ENCODE measurements around the gene NID1.

The NID1 gene

GRCh38 chr1:235938709-235939479 lies 126.0 kb downstream of the NID1 start:
- TF ChIP-seq, protein P1, sequence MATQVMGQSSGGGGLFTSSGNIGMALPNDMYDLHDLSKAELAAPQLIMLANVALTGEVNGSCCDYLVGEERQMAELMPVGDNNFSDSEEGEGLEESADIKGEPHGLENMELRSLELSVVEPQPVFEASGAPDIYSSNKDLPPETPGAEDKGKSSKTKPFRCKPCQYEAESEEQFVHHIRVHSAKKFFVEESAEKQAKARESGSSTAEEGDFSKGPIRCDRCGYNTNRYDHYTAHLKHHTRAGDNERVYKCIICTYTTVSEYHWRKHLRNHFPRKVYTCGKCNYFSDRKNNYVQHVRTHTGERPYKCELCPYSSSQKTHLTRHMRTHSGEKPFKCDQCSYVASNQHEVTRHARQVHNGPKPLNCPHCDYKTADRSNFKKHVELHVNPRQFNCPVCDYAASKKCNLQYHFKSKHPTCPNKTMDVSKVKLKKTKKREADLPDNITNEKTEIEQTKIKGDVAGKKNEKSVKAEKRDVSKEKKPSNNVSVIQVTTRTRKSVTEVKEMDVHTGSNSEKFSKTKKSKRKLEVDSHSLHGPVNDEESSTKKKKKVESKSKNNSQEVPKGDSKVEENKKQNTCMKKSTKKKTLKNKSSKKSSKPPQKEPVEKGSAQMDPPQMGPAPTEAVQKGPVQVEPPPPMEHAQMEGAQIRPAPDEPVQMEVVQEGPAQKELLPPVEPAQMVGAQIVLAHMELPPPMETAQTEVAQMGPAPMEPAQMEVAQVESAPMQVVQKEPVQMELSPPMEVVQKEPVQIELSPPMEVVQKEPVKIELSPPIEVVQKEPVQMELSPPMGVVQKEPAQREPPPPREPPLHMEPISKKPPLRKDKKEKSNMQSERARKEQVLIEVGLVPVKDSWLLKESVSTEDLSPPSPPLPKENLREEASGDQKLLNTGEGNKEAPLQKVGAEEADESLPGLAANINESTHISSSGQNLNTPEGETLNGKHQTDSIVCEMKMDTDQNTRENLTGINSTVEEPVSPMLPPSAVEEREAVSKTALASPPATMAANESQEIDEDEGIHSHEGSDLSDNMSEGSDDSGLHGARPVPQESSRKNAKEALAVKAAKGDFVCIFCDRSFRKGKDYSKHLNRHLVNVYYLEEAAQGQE (IDR thresholded peaks at IDR 0.05; ENCODE audit: insufficient replicate concordance, low read depth): peak; percentile 21
- TF ChIP-seq GABPA (IDR thresholded peaks at IDR 0.05; ENCODE audit: low read depth): peak; percentile 70; the same call in 1 of the 2 replicates
- TF ChIP-seq, protein P2, sequence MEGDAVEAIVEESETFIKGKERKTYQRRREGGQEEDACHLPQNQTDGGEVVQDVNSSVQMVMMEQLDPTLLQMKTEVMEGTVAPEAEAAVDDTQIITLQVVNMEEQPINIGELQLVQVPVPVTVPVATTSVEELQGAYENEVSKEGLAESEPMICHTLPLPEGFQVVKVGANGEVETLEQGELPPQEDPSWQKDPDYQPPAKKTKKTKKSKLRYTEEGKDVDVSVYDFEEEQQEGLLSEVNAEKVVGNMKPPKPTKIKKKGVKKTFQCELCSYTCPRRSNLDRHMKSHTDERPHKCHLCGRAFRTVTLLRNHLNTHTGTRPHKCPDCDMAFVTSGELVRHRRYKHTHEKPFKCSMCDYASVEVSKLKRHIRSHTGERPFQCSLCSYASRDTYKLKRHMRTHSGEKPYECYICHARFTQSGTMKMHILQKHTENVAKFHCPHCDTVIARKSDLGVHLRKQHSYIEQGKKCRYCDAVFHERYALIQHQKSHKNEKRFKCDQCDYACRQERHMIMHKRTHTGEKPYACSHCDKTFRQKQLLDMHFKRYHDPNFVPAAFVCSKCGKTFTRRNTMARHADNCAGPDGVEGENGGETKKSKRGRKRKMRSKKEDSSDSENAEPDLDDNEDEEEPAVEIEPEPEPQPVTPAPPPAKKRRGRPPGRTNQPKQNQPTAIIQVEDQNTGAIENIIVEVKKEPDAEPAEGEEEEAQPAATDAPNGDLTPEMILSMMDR (IDR thresholded peaks at IDR 0.05; ENCODE audit: insufficient read depth, low read length): no peak
- TF ChIP-seq POLR2AphosphoS5 (IDR thresholded peaks at IDR 0.05; ENCODE audit: low read depth): peak; percentile 72; the same call in 1 of the 2 replicates
- TF ChIP-seq SPI1 (IDR thresholded peaks at IDR 0.05; ENCODE audit: borderline replicate concordance, low read depth): peak; percentile 67; the same call in 1 of the 2 replicates
- H3K4me3 ChIP-seq (replicated peaks; ENCODE audit: insufficient read depth, low read length): no peak overlapping the region
- peak overlapping the region; percentile 97 for H3K27ac ChIP-seq (replicated peaks)
- peak; percentile 87 to 89 for DNase-seq (ENCODE audit: low read depth in 1 of 2, low spot score in 1 of 2)
- no peaks in the 10 kb centered on the region for H3K27me3 ChIP-seq (ENCODE audit: insufficient read depth, poor library complexity, severe bottlenecking)

GRCh38 chr1:235937123-235937522 lies 127.8 kb downstream of the NID1 start:
- Histone ChIP-seq H3K27me3 (ENCODE audit: insufficient read depth, poor library complexity, severe bottlenecking) (no peaks in the 10 kb centered on the region), H3K4me3 (replicated peaks; ENCODE audit: insufficient read depth, low read length) (no peak overlapping the region), H3K27ac (replicated peaks) (peak overlapping the region; percentile 97)
- DNase-seq (ENCODE audit: low read depth in 1 of 2, low spot score in 1 of 2): no peak
- TF ChIP-seq, protein P1 (IDR thresholded peaks at IDR 0.05; ENCODE audit: insufficient replicate concordance, low read depth): no peak
- no peak for TF ChIP-seq GABPA (IDR thresholded peaks at IDR 0.05; ENCODE audit: low read depth)
- no peak for TF ChIP-seq SPI1 (IDR thresholded peaks at IDR 0.05; ENCODE audit: borderline replicate concordance, low read depth)
- TF ChIP-seq POLR2AphosphoS5 (IDR thresholded peaks at IDR 0.05; ENCODE audit: low read depth): no peak
- TF ChIP-seq, protein P2 (IDR thresholded peaks at IDR 0.05; ENCODE audit: insufficient read depth, low read length): no peak

DNA sequence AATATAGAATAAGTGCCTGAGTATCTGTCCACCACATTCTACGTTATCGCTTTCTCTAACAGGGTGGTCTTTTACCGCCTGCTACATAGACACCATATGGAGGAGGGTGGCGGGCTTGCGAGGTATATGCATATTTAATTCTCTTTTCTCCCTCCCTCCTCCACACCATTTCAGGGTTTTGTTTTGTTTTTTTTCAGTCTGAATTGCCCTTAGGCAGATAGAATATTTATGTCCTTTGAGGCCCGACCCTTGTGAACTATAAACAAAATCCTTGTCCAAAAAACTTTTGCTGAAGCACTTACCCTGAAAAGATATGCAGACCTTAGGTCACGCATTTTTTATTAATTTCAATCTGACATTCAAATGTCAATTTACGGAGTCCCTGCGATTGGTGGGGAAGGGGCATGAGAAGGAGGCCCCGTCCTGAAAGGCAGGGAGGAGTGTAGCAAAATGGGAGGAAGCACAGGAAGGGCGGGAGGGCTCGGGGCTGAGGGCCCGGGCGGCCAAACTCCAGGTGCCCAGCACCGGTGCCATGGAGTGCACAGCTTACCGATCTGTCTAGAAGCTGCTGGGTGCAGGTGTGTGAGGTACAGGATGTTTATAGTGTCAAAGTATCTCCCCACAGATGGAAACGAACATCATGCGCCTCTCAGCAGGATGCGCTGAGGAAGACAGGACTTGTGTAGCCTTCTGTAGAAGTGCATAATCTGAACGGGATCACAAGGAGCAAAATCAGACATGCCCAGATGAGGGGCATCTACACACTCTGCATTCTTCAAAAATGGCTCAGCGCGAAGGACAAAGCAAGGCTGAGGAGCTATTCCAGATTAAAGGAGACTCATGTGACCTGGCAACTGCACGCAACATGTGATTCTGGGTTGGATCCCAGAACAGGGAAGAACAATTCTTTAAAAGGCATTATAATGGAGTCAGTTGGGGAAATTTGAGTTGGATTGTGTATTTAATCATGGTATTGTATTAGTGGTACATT lies 129.4 kb downstream of the NID1 start:
- H3K27ac ChIP-seq (replicated peaks): peak overlapping the region; percentile 13
- no peaks in the 10 kb centered on the region for H3K27me3 ChIP-seq (ENCODE audit: insufficient read depth, poor library complexity, severe bottlenecking)
- no peak overlapping the region for H3K4me3 ChIP-seq (replicated peaks; ENCODE audit: insufficient read depth, low read length)
- TF ChIP-seq, protein P1 (IDR thresholded peaks at IDR 0.05; ENCODE audit: insufficient replicate concordance, low read depth): no peak
- TF ChIP-seq SPI1 (IDR thresholded peaks at IDR 0.05; ENCODE audit: borderline replicate concordance, low read depth) (no peak), POLR2AphosphoS5 (IDR thresholded peaks at IDR 0.05; ENCODE audit: low read depth) (no peak), GABPA (IDR thresholded peaks at IDR 0.05; ENCODE audit: low read depth) (no peak)
- TF ChIP-seq, protein P2 (IDR thresholded peaks at IDR 0.05; ENCODE audit: insufficient read depth, low read length): no peak
- no peak for DNase-seq (ENCODE audit: low read depth in 1 of 2, low spot score in 1 of 2)

All from HL-60 (cell line).